C4-2B (cell line): Measurements from ENCODE around the gene AGPS.

Source experiments
- H3K27ac ChIP-seq: fragments of 450-650 bp; 2 replicates; pipeline ENCODE4 v1.5.1; 2017
- ZFX ChIP-seq: fragments of 450-650 bp; IDR thresholded peaks from 2 replicates; pipeline ENCODE4 v1.6.1; 2017
- TF ChIP-seq, protein P1 (sequence below): fragments of 450-650 bp; conservative IDR thresholded peaks from 2 replicates; pipeline ENCODE4 v1.5.1; 2017; ENCODE audit warnings: mild to moderate bottlenecking

AGPS gene

DNA sequence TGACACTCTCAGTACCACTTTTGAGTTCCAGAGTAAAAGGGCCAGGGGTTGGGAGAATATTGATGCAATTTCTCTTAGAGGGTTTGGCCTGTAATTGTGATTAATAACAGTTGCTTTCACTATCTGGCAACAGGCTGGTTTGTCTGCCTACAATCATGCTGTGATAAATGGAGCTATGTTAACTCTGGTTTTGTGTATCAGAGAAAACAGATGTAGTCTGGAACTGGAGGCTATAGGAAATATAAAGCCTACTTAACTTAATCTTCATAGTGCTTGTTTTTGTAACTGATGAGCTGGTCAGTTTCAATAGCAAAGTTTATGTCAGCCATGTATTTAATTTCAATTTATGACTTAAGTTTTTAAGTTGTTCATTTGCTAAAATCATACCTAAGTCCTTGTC lies 138.0 kb downstream of the AGPS start:
- no peak overlapping the region for H3K27ac ChIP-seq
- TF ChIP-seq, protein P1, sequence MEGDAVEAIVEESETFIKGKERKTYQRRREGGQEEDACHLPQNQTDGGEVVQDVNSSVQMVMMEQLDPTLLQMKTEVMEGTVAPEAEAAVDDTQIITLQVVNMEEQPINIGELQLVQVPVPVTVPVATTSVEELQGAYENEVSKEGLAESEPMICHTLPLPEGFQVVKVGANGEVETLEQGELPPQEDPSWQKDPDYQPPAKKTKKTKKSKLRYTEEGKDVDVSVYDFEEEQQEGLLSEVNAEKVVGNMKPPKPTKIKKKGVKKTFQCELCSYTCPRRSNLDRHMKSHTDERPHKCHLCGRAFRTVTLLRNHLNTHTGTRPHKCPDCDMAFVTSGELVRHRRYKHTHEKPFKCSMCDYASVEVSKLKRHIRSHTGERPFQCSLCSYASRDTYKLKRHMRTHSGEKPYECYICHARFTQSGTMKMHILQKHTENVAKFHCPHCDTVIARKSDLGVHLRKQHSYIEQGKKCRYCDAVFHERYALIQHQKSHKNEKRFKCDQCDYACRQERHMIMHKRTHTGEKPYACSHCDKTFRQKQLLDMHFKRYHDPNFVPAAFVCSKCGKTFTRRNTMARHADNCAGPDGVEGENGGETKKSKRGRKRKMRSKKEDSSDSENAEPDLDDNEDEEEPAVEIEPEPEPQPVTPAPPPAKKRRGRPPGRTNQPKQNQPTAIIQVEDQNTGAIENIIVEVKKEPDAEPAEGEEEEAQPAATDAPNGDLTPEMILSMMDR: no peak
- no peak for TF ChIP-seq ZFX

DNA sequence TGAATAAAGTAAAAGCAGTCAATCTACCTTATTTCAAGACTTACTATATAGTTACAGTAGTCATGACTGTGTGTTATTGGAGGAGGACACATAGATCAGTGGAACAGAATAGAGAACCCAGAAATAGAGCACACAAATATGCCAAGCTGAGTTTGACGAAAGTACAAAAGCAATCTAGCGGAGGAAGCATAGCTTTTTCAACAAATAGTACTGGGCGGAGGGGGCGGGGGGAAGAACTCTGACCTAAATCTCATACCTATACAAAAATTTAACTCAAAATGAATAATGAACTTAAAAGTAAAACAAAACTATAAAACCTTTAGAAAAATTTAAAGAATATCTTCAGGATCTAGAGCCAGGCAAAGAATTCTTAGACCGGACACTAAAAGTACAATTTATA lies 139.1 kb downstream of the AGPS start:
- TF ChIP-seq, protein P1: no peak
- no peak for TF ChIP-seq ZFX
- H3K27ac ChIP-seq: no peak overlapping the region

- TF ChIP-seq ZFX: no peak
- TF ChIP-seq, protein P1: no peak
- no peak overlapping the region for H3K27ac ChIP-seq
Observed at GRCh38 chr2:177532567-177532966, 140.0 kb downstream of the AGPS start.

DNA sequence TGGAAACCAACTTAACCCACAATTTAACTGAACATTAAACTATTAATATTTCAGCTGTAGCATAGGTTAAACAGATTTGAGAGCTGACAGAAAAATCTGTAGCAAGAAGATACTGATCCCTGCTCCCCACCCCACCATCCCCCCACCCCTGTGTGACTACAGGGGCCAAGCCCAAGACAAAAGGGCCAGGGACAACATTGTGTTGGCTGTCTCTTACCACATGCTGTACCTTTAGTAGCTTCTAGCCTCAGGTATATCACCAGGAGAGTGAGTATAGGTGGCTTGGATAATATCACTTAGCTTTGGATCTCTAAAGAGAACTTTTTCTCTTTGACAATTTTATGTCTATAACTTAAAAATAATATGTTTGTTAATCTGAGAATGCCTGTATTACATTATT lies 140.7 kb downstream of the AGPS start:
- H3K27ac ChIP-seq: no peak overlapping the region
- no peak for TF ChIP-seq ZFX
- TF ChIP-seq, protein P1: no peak

- TF ChIP-seq, protein P1: no peak
- TF ChIP-seq ZFX: no peak
- H3K27ac ChIP-seq: no peak overlapping the region
Observed at GRCh38 chr2:177535000-177535399, 142.4 kb downstream of the AGPS start.

DNA sequence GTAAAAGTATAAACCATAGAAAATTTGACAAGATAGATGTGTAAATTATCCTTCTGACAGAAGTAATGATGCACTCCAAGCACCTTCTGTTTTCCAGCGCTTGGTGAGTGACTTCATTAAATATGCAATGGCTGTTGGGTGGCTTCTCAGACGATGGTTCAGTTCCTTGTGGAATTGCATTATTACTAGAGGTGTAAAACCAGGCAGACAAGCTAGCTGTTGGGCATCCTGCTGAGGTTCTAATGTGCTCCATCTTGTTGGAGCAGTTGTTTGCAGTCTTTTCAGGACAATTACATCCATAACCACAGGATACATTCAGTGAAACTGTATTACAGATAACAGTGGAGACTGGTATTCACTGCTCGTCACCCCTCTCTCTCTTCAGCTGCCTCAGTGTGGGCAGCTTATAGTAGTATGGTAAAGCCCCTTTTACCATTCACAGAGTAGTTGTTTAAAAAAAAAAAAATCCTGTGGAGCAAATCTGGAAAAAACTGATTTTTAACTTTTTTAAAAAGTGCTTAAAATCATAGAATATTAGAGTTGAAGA lies 143.5 kb downstream of the AGPS start:
- H3K27ac ChIP-seq: no peak overlapping the region
- TF ChIP-seq, protein P1: no peak
- TF ChIP-seq ZFX: no peak

DNA sequence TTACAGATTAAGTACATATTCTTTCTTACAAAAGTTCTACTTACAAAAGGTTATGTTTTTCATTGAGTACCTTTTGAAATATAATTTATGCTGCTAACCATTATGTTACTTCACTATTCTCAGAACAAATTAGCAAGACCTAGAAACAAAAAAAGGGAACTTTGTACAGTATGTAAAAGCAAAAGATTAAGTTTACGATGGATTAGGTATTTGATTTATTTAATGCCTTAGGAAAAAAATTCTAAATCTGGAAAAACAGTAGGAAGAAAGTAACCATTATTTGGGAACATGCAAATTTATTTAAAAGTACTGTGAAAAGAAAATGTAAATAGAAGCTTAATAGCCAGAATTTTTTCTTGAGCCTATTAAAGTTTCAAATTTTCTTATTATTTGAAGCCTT lies 144.6 kb downstream of the AGPS start:
- TF ChIP-seq, protein P1: no peak
- no peak for TF ChIP-seq ZFX
- no peak overlapping the region for H3K27ac ChIP-seq
